Measurements from ENCODE around the gene THAP5. TPM values are rescaled to one million over a fixed set of nuclear protein-coding genes. Genes with fewer than 3 reads are reported as not detected.
"Not testable (repeated sequence)": the region's sequence is repeated elsewhere in the genome, so short reads cannot be mapped to it uniquely, and the experiment has no call there.

The THAP5 gene
- total RNA-seq, 1 experiment from 2014 or later = 39.4 TPM

DNA sequence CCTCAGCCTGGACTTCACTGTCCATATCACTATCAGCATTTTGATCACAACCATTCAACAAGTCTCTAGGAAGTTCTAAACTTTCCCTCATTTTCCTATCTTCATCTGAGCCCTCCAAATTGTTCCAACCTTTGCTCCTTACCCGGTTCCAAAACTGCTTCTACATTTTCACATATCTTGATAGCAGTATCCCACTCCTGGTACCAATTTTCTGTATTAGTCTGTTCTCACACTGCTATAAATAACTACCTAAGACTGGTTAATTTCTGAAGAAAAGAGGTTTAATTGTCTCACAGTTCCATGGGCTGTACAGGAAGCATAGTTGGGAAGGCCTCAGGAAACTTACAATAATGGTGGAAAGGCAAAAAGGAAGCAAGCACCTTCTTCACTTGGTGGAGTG, 11.9 kb downstream of the THAP5 start:
- ChIA-PET CTCF (no interaction called here), POLR2A (ENCODE audit: low non-redundant PET) (no interaction called here)
- no peak overlapping the region for H3K27ac ChIP-seq (ENCODE audit: low read depth, low read length, poor library complexity, severe bottlenecking)
- no peak for DNase-seq (ENCODE audit: low spot score)
- no peak overlapping the region for H3K4me3 ChIP-seq (ENCODE audit: low read depth, low read length, poor library complexity, severe bottlenecking)
- intact Hi-C loops (cut with micrococcal nuclease; ENCODE audit: unreplicated experiment) = no loop called here
- no peaks in the 10 kb centered on the region for H3K27me3 ChIP-seq (replicated peaks; ENCODE audit: insufficient read depth, low read depth, low read length, poor library complexity)
- no peak for TF ChIP-seq EZH2 (IDR thresholded peaks at IDR 0.05; ENCODE audit: borderline replicate concordance, low read depth, low read length, poor library complexity, severe bottlenecking)
- no peaks in the 10 kb centered on the region for H3K36me3 ChIP-seq (ENCODE audit: insufficient read depth, low read length, poor library complexity, severe bottlenecking)
- H3K4me1 ChIP-seq (ENCODE audit: insufficient read depth, low read length, poor library complexity, severe bottlenecking) = no peaks in the 10 kb centered on the region
- peaks cover 18% of the 10 kb centered on the region for H3K9me3 ChIP-seq (ENCODE audit: low read depth, low read length, poor library complexity, severe bottlenecking)
- BruUV-seq (replicated peaks) = no TSS peak

DNA sequence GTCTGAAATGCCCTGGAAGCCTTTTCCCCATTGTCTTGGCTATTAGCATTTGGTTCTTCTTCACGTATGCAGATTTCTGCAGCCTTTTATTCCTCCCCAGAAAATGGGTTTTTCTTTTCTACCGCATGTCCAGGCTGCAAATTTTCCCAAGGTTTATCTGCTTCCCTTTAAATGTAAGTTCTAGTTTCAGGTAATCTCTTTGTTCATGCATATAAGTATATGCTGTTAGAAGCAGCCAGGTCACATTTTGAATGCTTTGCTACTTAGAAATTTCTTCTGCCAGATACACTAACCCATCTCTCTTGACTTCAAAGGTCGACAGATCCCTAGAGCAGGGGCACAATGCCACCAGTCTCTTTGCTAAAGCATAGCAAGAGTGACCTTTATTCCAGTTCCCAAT, 12.3 kb downstream of the THAP5 start:
- CTCF ChIA-PET = no interaction called here
- no peaks in the 10 kb centered on the region for H3K4me1 ChIP-seq (ENCODE audit: insufficient read depth, low read length, poor library complexity, severe bottlenecking)
- intact Hi-C loops (cut with micrococcal nuclease; ENCODE audit: unreplicated experiment) = no loop called here
- no peak overlapping the region for H3K4me3 ChIP-seq (ENCODE audit: low read depth, low read length, poor library complexity, severe bottlenecking)
- no peak for DNase-seq (ENCODE audit: low spot score)
- peaks cover 18% of the 10 kb centered on the region for H3K9me3 ChIP-seq (ENCODE audit: low read depth, low read length, poor library complexity, severe bottlenecking)
- TF ChIP-seq EZH2 (IDR thresholded peaks at IDR 0.05; ENCODE audit: borderline replicate concordance, low read depth, low read length, poor library complexity, severe bottlenecking) = no peak
- TF ChIP-seq, protein P1, sequence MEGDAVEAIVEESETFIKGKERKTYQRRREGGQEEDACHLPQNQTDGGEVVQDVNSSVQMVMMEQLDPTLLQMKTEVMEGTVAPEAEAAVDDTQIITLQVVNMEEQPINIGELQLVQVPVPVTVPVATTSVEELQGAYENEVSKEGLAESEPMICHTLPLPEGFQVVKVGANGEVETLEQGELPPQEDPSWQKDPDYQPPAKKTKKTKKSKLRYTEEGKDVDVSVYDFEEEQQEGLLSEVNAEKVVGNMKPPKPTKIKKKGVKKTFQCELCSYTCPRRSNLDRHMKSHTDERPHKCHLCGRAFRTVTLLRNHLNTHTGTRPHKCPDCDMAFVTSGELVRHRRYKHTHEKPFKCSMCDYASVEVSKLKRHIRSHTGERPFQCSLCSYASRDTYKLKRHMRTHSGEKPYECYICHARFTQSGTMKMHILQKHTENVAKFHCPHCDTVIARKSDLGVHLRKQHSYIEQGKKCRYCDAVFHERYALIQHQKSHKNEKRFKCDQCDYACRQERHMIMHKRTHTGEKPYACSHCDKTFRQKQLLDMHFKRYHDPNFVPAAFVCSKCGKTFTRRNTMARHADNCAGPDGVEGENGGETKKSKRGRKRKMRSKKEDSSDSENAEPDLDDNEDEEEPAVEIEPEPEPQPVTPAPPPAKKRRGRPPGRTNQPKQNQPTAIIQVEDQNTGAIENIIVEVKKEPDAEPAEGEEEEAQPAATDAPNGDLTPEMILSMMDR (conservative IDR thresholded peaks at IDR 0.05; ENCODE audit: low read depth, low read length) = no peak
- no TSS peak for BruUV-seq (replicated peaks)
- no peaks in the 10 kb centered on the region for H3K27me3 ChIP-seq (replicated peaks; ENCODE audit: insufficient read depth, low read depth, low read length, poor library complexity)
- no peaks in the 10 kb centered on the region for H3K36me3 ChIP-seq (ENCODE audit: insufficient read depth, low read length, poor library complexity, severe bottlenecking)
- POLR2A ChIA-PET (ENCODE audit: low non-redundant PET) = no interaction called here
- no peak overlapping the region for H3K27ac ChIP-seq (ENCODE audit: low read depth, low read length, poor library complexity, severe bottlenecking)

DNA sequence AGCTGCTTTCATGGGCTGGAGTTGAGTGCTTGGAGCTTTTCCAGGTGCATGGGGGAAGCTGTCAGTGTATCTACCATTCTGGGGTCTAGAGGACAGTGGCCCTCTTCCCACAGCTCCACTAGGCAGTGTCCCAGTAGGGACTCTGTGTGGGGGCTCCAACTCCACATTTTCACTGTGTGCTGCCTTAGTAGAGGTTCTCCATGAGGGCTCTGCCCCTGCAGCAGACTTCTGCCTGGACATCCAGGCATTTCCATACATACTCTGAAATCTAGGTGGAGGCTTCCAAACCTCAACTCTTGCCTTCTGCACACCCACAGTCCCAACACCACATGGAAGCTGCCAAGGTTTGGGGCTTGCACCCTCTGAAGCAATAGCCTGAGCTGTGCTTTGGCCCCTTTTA, 12.8 kb downstream of the THAP5 start:
- DNase-seq (ENCODE audit: low spot score); BruUV-seq (replicated peaks); H3K36me3 ChIP-seq (ENCODE audit: insufficient read depth, low read length, poor library complexity, severe bottlenecking); H3K27ac ChIP-seq (ENCODE audit: low read depth, low read length, poor library complexity, severe bottlenecking); CTCF ChIA-PET; H3K27me3 ChIP-seq (replicated peaks; ENCODE audit: insufficient read depth, low read depth, low read length, poor library complexity); intact Hi-C loops (cut with micrococcal nuclease; ENCODE audit: unreplicated experiment); H3K4me3 ChIP-seq (ENCODE audit: low read depth, low read length, poor library complexity, severe bottlenecking); POLR2A ChIA-PET (ENCODE audit: low non-redundant PET); H3K4me1 ChIP-seq (ENCODE audit: insufficient read depth, low read length, poor library complexity, severe bottlenecking): not testable (repeated sequence)
- peaks cover 18% of the 10 kb centered on the region for H3K9me3 ChIP-seq (ENCODE audit: low read depth, low read length, poor library complexity, severe bottlenecking)

DNA sequence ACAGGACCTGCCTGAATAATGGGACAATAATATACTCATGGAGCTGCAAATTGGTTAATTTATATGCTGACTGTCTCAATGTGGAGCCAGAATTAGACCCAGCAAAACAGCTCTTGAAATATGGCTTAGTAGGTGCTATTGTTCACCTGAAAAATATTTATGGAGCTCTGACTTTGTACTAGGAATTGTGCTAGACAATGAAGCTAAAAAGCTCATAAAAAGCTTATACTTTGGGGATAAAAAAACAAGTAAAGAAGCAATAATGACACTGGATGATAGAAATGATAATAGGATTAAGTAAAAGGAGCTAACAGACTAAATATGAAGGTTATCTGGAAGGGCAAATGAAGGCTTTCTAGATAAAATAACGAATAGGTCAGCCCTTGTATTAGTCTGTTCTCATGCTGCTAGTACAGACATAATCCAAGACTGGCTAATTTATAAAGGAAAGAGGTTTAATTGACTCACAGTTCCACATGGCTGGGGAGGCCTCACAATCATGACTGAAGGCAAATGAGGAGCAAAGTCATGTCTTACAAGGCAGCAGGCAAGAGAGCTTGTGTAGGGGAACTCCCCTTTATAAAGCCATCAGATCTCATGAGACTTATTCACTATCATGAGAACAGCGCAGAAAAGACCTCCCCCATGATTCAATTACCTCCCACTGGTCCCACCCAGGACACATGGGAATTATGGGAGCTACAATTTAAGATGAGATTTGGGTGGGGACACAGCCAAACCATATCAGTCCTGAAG, 21.2 kb downstream of the THAP5 start:
- intact Hi-C loops (cut with micrococcal nuclease; ENCODE audit: unreplicated experiment); H3K27ac ChIP-seq (ENCODE audit: low read depth, low read length, poor library complexity, severe bottlenecking); POLR2A ChIA-PET (ENCODE audit: low non-redundant PET); H3K36me3 ChIP-seq (ENCODE audit: insufficient read depth, low read length, poor library complexity, severe bottlenecking); BruUV-seq (replicated peaks); H3K4me1 ChIP-seq (ENCODE audit: insufficient read depth, low read length, poor library complexity, severe bottlenecking); H3K4me3 ChIP-seq (ENCODE audit: low read depth, low read length, poor library complexity, severe bottlenecking); H3K27me3 ChIP-seq (replicated peaks; ENCODE audit: insufficient read depth, low read depth, low read length, poor library complexity); H3K9me3 ChIP-seq (ENCODE audit: low read depth, low read length, poor library complexity, severe bottlenecking); DNase-seq (ENCODE audit: low spot score); CTCF ChIA-PET: not testable (repeated sequence)
